Panc1 (cell line): ENCODE results near the gene PRC1. TPM values are rescaled to one million over a fixed set of nuclear protein-coding genes. Genes with fewer than 3 reads are reported as not detected.

Experiments used
- ATAC-seq: fragments of 200-7000 bp; cut with Tn5 transposase; 2 replicates; pipeline ENCODE4 v1.9.1; 2020; ENCODE audit warnings: mild to moderate bottlenecking, moderate library complexity
- BruUV-seq: library from RNA; stranded (reverse); fragments of 400-500 nt; replicated peaks from 2 replicates; lab custom pipeline; 2021; lab: Mats Ljungman, UMichigan
- CTCF ChIA-PET: fragments of 300-600 bp; sonication (Branson Sonifier 250); formaldehyde crosslinking; loops from one replicate; lab custom pipeline; 2022; ENCODE audit warnings: antibody characterized with exemption; lab: Charles Lee
- POLR2A ChIA-PET: fragments of 300-600 bp; sonication (Branson Sonifier 250); formaldehyde crosslinking; loops from one replicate; lab custom pipeline; 2022; ENCODE audit warnings: antibody characterized with exemption; lab: Charles Lee
- DNase-seq: peaks from one replicate; pipeline ENCODE4 v3.0.0-alpha.2; 2010; ENCODE audit warnings: low read depth, low spot score
- H3K27ac ChIP-seq: 2 replicates; pipeline ENCODE4 v1.5.1; 2011; ENCODE audit warnings: mild to moderate bottlenecking, low read length, inconsistent platforms
- H3K27me3 ChIP-seq: fragments of 200-500 bp; sonication (Bioruptor generic); 2 replicates; pipeline ENCODE4 v1.6.0; 2014; ENCODE audit warnings: low read length, inconsistent platforms; ENCODE audit not compliant: control insufficient read depth, insufficient read depth
- H3K36me3 ChIP-seq: fragments of 200-500 bp; sonication (Bioruptor generic); 2 replicates; pipeline ENCODE4 v1.5.1; 2014; ENCODE audit warnings: inconsistent platforms, mild to moderate bottlenecking, low read length, moderate library complexity; ENCODE audit not compliant: control insufficient read depth, insufficient read depth
- H3K4me1 ChIP-seq: 2 replicates; pipeline ENCODE4 v1.5.1; 2011; ENCODE audit warnings: inconsistent platforms, mild to moderate bottlenecking, low read length, moderate library complexity; ENCODE audit not compliant: control insufficient read depth, insufficient read depth
- H3K4me3 ChIP-seq, 2 experiments: 2 replicates each; pipeline ENCODE4 v1.5.1; 2011 to 2012; ENCODE audit warnings: low read depth in 2 of 2, low read length in 2 of 2, mild to moderate bottlenecking in 2 of 2, inconsistent platforms in 1 of 2, moderate library complexity in 1 of 2
- H3K9me3 ChIP-seq: fragments of 200-500 bp; sonication (Bioruptor generic); 2 replicates; pipeline ENCODE4 v1.5.1; 2014; ENCODE audit warnings: low read depth, mild to moderate bottlenecking, inconsistent platforms, low read length, moderate library complexity; ENCODE audit not compliant: control insufficient read depth, insufficient read depth
- CTCF ChIP-seq: fragments of 450-650 bp; IDR thresholded peaks from 2 replicates; pipeline ENCODE4 v1.5.1; 2017; ENCODE audit warnings: mild to moderate bottlenecking
- POLR2AphosphoS5 ChIP-seq: IDR thresholded peaks from 2 replicates; pipeline ENCODE4 v1.6.1; 2012; ENCODE audit warnings: mild to moderate bottlenecking, low read depth, low read length, moderate library complexity
- REST ChIP-seq, 2 experiments: IDR thresholded peaks; 2 replicates each; pipeline ENCODE4 v1.6.1; 2011 to 2012; ENCODE audit warnings: low read depth in 2 of 2, control low read depth in 1 of 2, low read length in 1 of 2, mild to moderate bottlenecking in 1 of 2, moderate library complexity in 1 of 2; ENCODE audit not compliant: insufficient read depth in 1 of 2
- SIN3A ChIP-seq: IDR thresholded peaks from 2 replicates; pipeline ENCODE4 v1.6.1; 2012; ENCODE audit warnings: low read depth, mild to moderate bottlenecking, low read length, moderate library complexity, borderline replicate concordance; ENCODE audit not compliant: insufficient read depth
- TCF7L2 ChIP-seq: IDR thresholded peaks from 2 replicates; pipeline ENCODE4 v1.6.1; 2011; ENCODE audit warnings: mild to moderate bottlenecking, low read depth, low read length, inconsistent platforms
- in situ Hi-C: cut with HindIII; loops from 2 replicates; pipeline ENCODE4 v1.10.0; 2016; ENCODE audit warnings: low sequenced_read_pairs, low pct_unique_long_range_greater_than_20kb
- intact Hi-C: fragments of 100-400 bp; cut with micrococcal nuclease; formaldehyde crosslinking; loops from one replicate; pipeline ENCODE4 v1.10.0; 2022; ENCODE audit not compliant: unreplicated experiment
- total RNA-seq: library from RNA; stranded (reverse); gene quantifications from one replicate; pipeline ENCODE4 v1.2.1, GENCODE V29; 2021; ENCODE audit not compliant: unreplicated experiment

PRC1 gene
- total RNA-seq, 1 experiment from 2014 or later = 228 TPM

- in situ Hi-C loops (no loop called here), intact Hi-C loops (no loop called here)
- DNase-seq = no peak
- ATAC-seq = no peak; the same call in 1 of the 2 replicates
- BruUV-seq = no TSS peak
- TF ChIP-seq TCF7L2 = no peak
- no peak for TF ChIP-seq POLR2AphosphoS5
- TF ChIP-seq REST (IDR thresholded peaks at IDR 0.05; ENCODE audit: insufficient read depth in 1 of 2, low read depth in 2 of 2, low read length in 1 of 2) = no peak
- no peak for TF ChIP-seq SIN3A
- TF ChIP-seq CTCF = no peak
- Histone ChIP-seq H3K4me1 (no peaks in the 10 kb centered on the region; the same call in 1 of the 2 replicates), H3K4me3 (no peak overlapping the region), H3K9me3 (no peaks in the 10 kb centered on the region), H3K36me3 (peaks cover 52% of the 10 kb centered on the region), H3K27me3 (no peaks in the 10 kb centered on the region), H3K27ac (no peak overlapping the region)
- CTCF ChIA-PET = no interaction called here
- POLR2A ChIA-PET = no interaction called here
These were observed 27.1 kb downstream of the PRC1 start for GRCh38 chr15:90967206-90967605.

DNA sequence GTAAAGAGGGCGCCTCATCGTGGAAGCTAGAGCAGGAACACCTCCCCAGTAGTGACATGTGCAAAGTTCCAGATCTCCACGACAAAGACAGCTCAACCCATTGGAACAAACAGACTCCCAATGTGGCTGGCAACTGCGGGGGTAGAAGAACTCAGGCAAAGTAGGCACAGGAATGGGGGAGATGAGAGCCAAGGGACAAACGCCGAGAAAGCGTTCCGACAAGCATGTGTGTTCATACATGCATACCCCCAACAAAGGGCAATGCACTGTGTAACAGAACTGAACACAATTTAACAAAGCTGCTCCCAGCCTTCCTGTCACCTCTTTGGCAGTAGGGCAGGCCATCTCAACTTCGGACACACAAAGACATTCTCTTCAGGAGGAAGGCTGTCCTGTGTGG, 28.1 kb downstream of the PRC1 start:
- H3K4me3 ChIP-seq = no peak overlapping the region
- H3K27me3 ChIP-seq = no peaks in the 10 kb centered on the region
- no peak for ATAC-seq
- intact Hi-C loops = no loop called here
- ChIA-PET CTCF (no interaction called here), POLR2A (no interaction called here)
- peaks cover 52% of the 10 kb centered on the region for H3K36me3 ChIP-seq
- no peaks in the 10 kb centered on the region; the same call in 1 of the 2 replicates for H3K4me1 ChIP-seq
- H3K9me3 ChIP-seq = no peaks in the 10 kb centered on the region
- TF ChIP-seq REST (IDR thresholded peaks at IDR 0.05; ENCODE audit: insufficient read depth in 1 of 2, low read depth in 2 of 2, low read length in 1 of 2) (no peak), POLR2AphosphoS5 (no peak; the same call in 1 of the 2 replicates), SIN3A (no peak), CTCF (no peak)
- DNase-seq = no peak
- H3K27ac ChIP-seq = no peak overlapping the region
- in situ Hi-C loops = no loop called here
- BruUV-seq = TSS peak; percentile 91
